Measurements from ENCODE around the gene FOXR1.
"Not testable (repeated sequence)": the region's sequence is repeated elsewhere in the genome, so short reads cannot be mapped to it uniquely, and the experiment has no call there.

GRCh38 chr11:118969508-118969907, 2.1 kb upstream of the FOXR1 start:
- TF ChIP-seq EZH2 (IDR thresholded peaks at IDR 0.05; ENCODE audit: borderline replicate concordance, insufficient read depth, low read length, poor library complexity, severe bottlenecking); CTCF (IDR thresholded peaks at IDR 0.05; ENCODE audit: poor library complexity, severe bottlenecking); POLR2AphosphoS5 (IDR thresholded peaks at IDR 0.05): not testable (repeated sequence)

Data from neural cell (in vitro differentiated cells).